Stimulated activated naive CD8-positive, alpha-beta T cell treated with anti-CD3 and anti-CD28 coated beads, Interleukin-15, Interleukin-2, amounts not matched to agents 100 ng/mL and 50 ng/mL, for 24 hours (primary cell): ENCODE measurements around the gene SOX6.

Experiments used
- H3K27ac Mint-ChIP-seq: one replicate; pipeline ENCODE4 v1.8.0; 2021; ENCODE audit warnings: mild to moderate bottlenecking, mixed read lengths
- H3K27me3 Mint-ChIP-seq: one replicate; pipeline ENCODE4 v1.8.0; 2021; ENCODE audit warnings: mixed read lengths
- H3K36me3 Mint-ChIP-seq: one replicate; pipeline ENCODE4 v1.8.0; 2021; ENCODE audit warnings: low read depth, mixed read lengths
- H3K4me1 Mint-ChIP-seq: one replicate; pipeline ENCODE4 v1.8.0; 2021; ENCODE audit warnings: low read depth, mixed read lengths
- H3K4me3 Mint-ChIP-seq: one replicate; pipeline ENCODE4 v1.8.0; 2021; ENCODE audit warnings: mild to moderate bottlenecking, mixed read lengths
- H3K9me3 Mint-ChIP-seq: one replicate; pipeline ENCODE4 v1.8.0; 2021; ENCODE audit warnings: mixed read lengths

The SOX6 gene

DNA sequence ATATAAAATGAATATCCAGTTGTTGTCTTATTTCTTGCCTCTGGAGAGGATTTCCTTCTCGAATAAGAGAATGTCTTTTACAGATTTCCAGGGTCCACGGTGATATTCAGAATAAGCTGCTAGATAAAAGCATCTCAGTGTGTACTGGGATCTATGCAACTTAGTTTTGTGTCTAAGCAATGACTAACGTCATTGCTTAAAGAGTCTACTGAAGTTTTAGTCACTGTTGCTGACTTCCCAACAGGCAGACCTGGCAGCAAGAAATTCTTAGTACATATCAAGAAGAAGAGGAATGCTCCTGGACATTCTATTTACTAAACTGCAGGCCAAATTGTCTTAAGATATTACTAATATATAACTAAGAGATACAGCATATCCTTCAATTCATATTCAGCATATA lies 70.3 kb downstream of the SOX6 start:
- Mint-ChIP-seq H3K36me3 (no peaks in the 10 kb centered on the region), H3K27ac (no peak overlapping the region), H3K9me3 (no peaks in the 10 kb centered on the region), H3K4me1 (no peaks in the 10 kb centered on the region), H3K27me3 (no peaks in the 10 kb centered on the region), H3K4me3 (no peak overlapping the region)

DNA sequence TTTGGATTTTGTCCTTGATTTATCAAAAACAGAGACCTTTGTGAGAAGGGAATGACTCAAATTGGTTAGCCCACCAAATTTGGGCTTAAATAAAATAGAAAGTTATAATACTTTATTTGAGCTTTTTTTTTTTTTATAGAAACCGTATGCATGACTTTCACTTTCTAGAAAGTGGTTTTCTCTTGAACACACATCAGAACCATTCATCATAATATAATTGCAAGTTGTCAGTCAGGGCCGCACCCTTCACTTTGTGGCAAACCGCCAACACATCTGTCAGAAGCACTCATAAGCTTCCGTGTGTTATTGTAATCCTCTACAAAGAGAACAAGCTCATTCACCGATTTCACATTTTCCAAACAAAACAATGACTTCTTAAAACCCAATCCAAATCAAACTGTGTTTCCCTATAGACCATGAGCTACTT lies 76.1 kb downstream of the SOX6 start:
- no peak overlapping the region for H3K4me3 Mint-ChIP-seq
- H3K9me3 Mint-ChIP-seq = no peaks in the 10 kb centered on the region
- H3K36me3 Mint-ChIP-seq = no peaks in the 10 kb centered on the region
- no peaks in the 10 kb centered on the region for H3K27me3 Mint-ChIP-seq
- H3K27ac Mint-ChIP-seq = no peak overlapping the region
- H3K4me1 Mint-ChIP-seq = no peaks in the 10 kb centered on the region

DNA sequence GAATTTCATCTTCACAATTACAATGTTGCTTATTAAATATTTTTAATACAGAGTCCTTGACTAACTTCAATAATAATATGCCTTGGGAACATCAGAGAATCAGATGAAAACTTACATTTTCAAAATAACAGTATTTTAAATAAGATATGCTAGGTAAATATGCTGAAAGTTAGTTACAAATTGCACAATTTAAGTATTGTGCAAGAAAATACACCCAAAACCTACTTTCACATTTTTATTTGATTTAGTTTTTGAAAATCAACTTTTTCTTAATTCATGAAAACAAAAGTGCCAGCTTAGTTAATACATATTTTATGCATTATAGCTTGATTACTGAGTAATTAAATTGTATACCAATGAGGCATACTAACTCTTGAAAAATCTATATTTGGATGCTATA lies 76.8 kb downstream of the SOX6 start:
- Mint-ChIP-seq H3K27me3 (no peaks in the 10 kb centered on the region), H3K36me3 (no peaks in the 10 kb centered on the region), H3K4me3 (no peak overlapping the region)

DNA sequence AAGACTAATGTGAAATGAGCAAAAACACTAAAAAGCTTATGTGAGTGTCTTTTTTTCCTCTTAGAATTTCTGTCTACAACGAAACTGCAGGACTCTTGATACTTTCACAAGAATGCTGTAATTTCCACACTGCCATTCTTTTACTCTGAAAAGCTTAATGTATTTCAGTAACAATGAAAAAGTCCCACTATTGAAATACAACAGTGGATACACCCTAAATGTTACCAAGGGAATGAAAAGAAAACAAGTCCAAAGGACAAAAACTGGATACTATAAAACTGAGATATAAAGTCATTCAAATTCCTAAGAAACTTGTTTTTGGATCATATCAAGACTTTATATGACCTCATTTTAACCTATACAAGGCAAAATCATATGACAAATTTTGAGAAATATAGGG lies 77.4 kb downstream of the SOX6 start:
- Mint-ChIP-seq H3K27me3 (no peaks in the 10 kb centered on the region), H3K9me3 (no peaks in the 10 kb centered on the region), H3K4me1 (no peaks in the 10 kb centered on the region), H3K27ac (no peak overlapping the region), H3K4me3 (no peak overlapping the region), H3K36me3 (no peaks in the 10 kb centered on the region)

More for the DNA sequence above, 76.8 kb downstream of the SOX6 start:
- Mint-ChIP-seq H3K4me1 (no peaks in the 10 kb centered on the region), H3K9me3 (no peaks in the 10 kb centered on the region), H3K27ac (no peak overlapping the region)

DNA sequence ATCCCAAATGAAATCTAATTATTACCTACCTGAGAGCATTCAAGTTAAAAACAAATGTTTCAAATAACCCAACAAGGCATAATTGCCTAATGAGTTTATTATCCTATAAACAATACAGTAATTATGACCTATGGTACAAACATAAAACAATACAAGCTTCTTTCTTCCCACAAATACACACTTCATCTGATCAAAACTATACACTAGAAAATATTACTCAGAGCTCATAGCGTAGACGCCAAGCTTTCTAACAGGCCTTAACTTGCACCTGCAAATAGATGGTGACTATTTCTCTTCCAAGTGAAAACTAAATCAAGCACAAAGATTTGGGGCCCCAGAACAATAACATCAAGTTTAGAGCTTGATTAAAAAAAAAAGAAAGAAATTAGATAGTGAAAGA lies 78.1 kb downstream of the SOX6 start:
- Mint-ChIP-seq H3K9me3 (no peaks in the 10 kb centered on the region), H3K4me1 (no peaks in the 10 kb centered on the region), H3K36me3 (no peaks in the 10 kb centered on the region), H3K4me3 (no peak overlapping the region), H3K27ac (no peak overlapping the region), H3K27me3 (no peaks in the 10 kb centered on the region)

DNA sequence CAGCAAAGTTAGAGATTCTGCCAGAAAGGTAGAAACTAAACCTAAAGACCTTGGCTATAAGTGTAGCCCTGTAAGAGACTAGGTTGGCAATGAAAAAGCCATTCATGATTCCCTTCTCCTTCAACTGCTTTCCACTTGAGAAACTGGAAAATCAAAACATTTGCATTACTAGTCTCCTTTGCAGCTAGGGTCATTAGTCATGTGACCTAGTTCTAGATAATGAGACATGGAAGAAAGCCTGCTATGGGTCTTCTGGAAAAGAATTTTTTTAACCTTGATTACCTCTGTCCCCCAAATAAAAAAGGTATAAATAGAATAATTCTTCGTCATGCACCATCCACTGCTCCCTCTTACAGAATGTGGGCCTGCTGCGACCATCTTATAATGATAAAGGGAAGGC lies 80.1 kb downstream of the SOX6 start:
- H3K27me3 Mint-ChIP-seq = no peaks in the 10 kb centered on the region
- H3K4me1 Mint-ChIP-seq = no peaks in the 10 kb centered on the region
- H3K27ac Mint-ChIP-seq = no peak overlapping the region
- H3K9me3 Mint-ChIP-seq = no peaks in the 10 kb centered on the region
- H3K36me3 Mint-ChIP-seq = no peaks in the 10 kb centered on the region
- no peak overlapping the region for H3K4me3 Mint-ChIP-seq

DNA sequence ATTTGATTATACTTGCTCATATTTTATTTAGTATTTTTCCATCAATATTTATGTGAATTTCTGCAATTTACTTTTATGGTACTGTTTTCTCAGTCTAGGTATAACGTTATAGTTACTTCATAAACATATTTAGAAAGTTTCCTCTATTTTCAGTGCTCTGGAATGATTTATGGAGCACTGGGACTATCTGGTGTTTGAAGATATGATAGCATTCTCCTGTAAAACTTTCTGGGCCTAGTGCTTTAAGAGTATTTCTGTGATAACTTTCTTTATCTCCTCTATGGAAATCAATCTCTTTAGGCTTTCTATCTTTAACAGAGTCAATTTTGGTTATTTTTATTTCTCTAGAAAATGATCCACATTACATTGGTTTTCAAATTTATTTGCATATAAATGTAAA lies 85.1 kb downstream of the SOX6 start:
- H3K4me1 Mint-ChIP-seq = no peaks in the 10 kb centered on the region

DNA sequence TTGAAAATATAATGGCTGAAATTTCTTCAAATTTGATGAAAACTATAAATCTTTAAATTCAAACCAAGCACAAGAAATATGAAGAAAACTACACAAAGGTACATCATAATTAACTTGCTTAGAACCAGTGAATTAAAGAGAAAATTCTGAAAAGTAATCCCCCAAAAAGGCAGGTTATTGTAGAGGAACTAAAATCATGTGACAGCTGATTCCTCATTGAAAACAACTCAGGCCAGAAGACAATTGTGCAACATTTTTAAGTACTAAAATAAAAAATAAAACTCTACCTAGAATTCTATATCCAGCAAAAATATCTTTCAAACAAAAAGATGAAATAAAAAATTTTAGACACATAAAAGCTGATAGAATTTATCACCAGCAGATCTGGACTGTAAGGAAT lies 90.3 kb downstream of the SOX6 start:
- Mint-ChIP-seq H3K4me1 (no peaks in the 10 kb centered on the region), H3K27ac (no peak overlapping the region), H3K36me3 (no peaks in the 10 kb centered on the region), H3K27me3 (no peaks in the 10 kb centered on the region), H3K4me3 (no peak overlapping the region), H3K9me3 (peaks cover 7% of the 10 kb centered on the region)

More for the DNA sequence above, 85.1 kb downstream of the SOX6 start:
- no peak overlapping the region for H3K27ac Mint-ChIP-seq
- H3K36me3 Mint-ChIP-seq = no peaks in the 10 kb centered on the region
- H3K4me3 Mint-ChIP-seq = no peak overlapping the region
- no peaks in the 10 kb centered on the region for H3K9me3 Mint-ChIP-seq
- no peaks in the 10 kb centered on the region for H3K27me3 Mint-ChIP-seq

DNA sequence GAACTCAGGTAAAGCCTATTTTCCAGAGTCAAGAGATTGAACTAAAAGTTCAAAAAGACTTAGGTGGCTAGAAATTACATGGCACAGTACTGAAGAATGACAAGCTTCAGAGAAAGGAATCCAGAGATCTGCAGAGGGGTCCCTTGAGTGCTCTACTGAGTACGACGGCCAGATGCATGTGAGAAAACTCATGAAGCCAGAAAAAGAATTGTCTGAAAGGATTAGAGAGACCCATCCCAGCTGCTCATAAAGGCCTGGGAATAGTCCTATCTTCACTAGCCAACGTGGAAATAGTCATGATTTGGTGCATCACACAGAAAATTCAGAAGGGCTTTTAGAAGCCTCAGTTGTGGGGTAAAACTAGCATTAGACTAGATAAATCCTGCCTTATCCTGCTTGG lies 91.3 kb downstream of the SOX6 start:
- no peak overlapping the region for H3K4me3 Mint-ChIP-seq

DNA sequence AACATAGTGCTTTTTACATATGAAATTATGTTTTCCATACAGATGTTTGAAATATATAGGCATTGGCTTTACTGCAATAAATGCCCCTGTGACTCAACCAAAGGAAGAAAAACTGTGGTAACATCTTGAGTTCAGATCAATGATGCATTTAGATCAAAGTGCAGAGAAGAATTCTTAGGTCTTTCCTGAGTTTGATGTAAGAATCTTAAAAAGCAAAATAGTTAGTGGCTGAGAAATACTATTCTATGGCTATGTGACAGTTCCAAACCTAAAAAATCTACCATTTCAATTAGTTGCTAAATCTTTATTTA lies 93.7 kb downstream of the SOX6 start:
- Mint-ChIP-seq H3K9me3 (peaks cover 11% of the 10 kb centered on the region), H3K27me3 (no peaks in the 10 kb centered on the region), H3K36me3 (no peaks in the 10 kb centered on the region), H3K4me3 (no peak overlapping the region), H3K27ac (no peak overlapping the region), H3K4me1 (no peaks in the 10 kb centered on the region)

More for the DNA sequence above, 91.3 kb downstream of the SOX6 start:
- peaks cover 11% of the 10 kb centered on the region for H3K9me3 Mint-ChIP-seq
- no peaks in the 10 kb centered on the region for H3K27me3 Mint-ChIP-seq
- H3K36me3 Mint-ChIP-seq = no peaks in the 10 kb centered on the region
- no peaks in the 10 kb centered on the region for H3K4me1 Mint-ChIP-seq
- H3K27ac Mint-ChIP-seq = no peak overlapping the region

DNA sequence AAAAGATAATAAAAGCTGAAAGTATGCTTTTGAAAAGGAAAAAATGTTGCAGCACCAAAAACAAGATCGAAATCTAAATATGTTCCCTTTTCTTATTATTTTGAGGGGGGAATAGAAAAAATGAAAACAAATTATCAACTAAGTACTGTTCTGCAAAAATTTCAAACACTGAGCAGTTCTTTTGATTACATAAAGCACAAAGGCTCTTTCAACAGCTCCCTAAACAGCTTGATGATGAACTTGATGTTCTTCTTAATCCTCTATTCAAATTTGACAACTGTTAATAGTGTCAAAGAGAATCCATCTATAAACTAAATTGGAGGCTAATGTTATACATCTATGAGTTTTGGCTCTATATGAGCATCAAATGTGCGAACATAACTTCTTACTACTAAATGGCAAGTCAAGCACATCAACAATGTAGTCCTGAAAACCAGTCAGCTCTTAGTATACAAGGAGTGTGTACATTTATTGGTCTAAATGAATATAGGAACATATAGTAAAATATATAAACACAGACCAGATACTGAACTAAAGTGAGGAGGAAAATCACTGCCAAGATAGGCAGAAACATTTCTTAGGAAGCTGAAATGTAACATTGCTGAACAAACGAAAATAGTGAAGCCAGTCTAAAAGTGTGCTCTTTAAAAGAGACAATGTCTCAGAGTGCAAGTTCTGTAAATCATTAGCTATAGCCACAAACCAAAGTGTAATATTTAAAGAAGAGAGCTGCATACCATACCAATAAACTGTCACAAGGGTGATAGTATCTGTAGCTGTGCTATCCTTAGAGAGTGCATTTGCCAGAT lies 94.3 kb downstream of the SOX6 start:
- H3K27me3 Mint-ChIP-seq = no peaks in the 10 kb centered on the region
- no peaks in the 10 kb centered on the region for H3K4me1 Mint-ChIP-seq
- H3K36me3 Mint-ChIP-seq = no peaks in the 10 kb centered on the region

DNA sequence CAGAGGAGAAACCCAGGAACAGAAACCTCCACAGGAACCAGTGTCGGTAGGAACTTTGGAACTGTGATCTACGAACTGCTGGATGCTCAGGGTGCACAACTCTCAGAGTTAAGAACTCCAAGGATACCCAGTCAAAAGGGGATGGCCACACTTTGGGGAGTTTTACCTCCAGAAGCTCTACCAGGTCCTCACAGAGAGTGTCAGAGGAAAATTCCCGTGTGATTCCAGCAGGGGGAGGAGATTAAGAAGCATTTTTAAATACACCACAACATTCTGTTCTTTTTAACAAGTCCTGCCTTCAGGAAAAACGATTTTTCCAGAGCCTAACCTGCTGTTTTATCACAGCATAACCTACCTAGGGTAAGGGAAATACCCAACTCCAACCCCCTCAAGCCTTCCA lies 104.0 kb downstream of the SOX6 start:
- H3K9me3 Mint-ChIP-seq = peaks cover 13% of the 10 kb centered on the region
- H3K4me3 Mint-ChIP-seq = no peak overlapping the region
- H3K4me1 Mint-ChIP-seq = no peaks in the 10 kb centered on the region
- no peak overlapping the region for H3K27ac Mint-ChIP-seq
- H3K36me3 Mint-ChIP-seq = no peaks in the 10 kb centered on the region
- no peaks in the 10 kb centered on the region for H3K27me3 Mint-ChIP-seq

More for the DNA sequence above, 94.3 kb downstream of the SOX6 start:
- Mint-ChIP-seq H3K27ac (no peak overlapping the region), H3K9me3 (peaks cover 14% of the 10 kb centered on the region), H3K4me3 (no peak overlapping the region)

DNA sequence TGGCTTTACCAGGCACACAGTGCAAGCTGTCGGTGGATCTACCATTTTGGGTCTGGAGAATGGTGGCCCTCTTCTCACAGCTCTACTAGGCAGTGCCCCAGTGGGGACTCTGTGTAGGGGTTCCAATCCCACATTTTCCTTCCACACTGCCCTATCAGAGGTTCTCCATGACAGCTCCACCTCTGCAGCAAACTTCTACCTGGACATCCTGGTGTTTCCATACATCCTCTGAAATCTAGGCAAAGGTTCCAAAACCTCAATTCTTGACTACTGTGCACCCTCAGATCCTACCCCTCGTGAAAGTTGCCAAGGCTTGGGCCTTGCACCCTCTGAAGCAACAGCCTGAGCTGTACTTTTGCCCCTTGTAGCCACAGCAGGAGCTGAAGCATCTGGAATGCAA lies 108.1 kb downstream of the SOX6 start:
- Mint-ChIP-seq H3K4me3 (no peak overlapping the region), H3K36me3 (no peaks in the 10 kb centered on the region), H3K9me3 (peaks cover 5% of the 10 kb centered on the region), H3K27me3 (no peaks in the 10 kb centered on the region), H3K4me1 (no peaks in the 10 kb centered on the region), H3K27ac (no peak overlapping the region)

DNA sequence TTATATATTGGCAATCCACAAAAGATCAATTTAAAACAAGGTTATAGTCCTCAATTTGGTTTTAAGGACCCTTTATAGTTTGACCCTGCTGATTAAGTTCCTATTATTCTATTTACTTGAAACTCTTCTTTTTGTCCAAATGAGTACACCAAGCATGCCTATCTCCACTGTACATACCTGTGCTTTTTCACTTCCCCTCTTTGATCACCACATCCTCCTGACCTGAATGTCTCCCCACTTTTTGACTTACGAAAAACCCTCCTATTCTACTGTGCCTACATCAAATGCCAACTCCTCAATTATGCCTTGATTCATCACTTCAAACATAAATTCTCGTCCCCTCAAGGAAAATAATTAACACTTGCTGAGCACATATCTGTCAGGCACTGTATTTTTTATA lies 113.5 kb downstream of the SOX6 start:
- no peak overlapping the region for H3K4me3 Mint-ChIP-seq
- H3K27ac Mint-ChIP-seq = no peak overlapping the region
- H3K4me1 Mint-ChIP-seq = no peaks in the 10 kb centered on the region
- no peaks in the 10 kb centered on the region for H3K27me3 Mint-ChIP-seq
- no peaks in the 10 kb centered on the region for H3K36me3 Mint-ChIP-seq
- peaks cover 12% of the 10 kb centered on the region for H3K9me3 Mint-ChIP-seq

DNA sequence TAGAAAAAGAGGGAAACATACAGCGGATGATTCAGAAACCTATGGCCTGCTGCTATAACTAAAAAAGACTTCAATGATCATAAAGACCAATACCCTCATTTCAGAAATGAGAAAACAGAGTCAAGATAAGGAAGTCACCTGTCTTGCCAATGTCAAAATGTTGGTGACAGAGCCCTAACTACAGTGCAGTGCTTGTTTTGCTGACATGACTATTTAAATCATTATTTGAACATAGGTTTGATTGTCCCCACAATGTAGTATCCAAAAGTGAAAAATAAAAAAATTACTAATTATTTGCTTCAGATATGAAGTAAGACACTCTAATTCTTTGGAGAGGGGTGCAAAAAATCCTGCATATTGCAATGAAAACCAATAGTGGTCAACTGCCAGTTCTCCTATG lies 115.7 kb downstream of the SOX6 start:
- no peaks in the 10 kb centered on the region for H3K36me3 Mint-ChIP-seq
- H3K4me3 Mint-ChIP-seq = no peak overlapping the region
- no peak overlapping the region for H3K27ac Mint-ChIP-seq
- no peaks in the 10 kb centered on the region for H3K27me3 Mint-ChIP-seq
- no peaks in the 10 kb centered on the region for H3K4me1 Mint-ChIP-seq
- peaks cover 12% of the 10 kb centered on the region for H3K9me3 Mint-ChIP-seq
